Activated CD4-positive, alpha-beta T cell treated with anti-CD3 and anti-CD28 coated beads, Interleukin-2, amount 10 ng/mL, durations not matched to agents 24 days and 14 days (primary cell): ENCODE results near the gene NR1D2. TPM values are rescaled to one million over a fixed set of nuclear protein-coding genes. Genes with fewer than 3 reads are reported as not detected.
"Not testable (repeated sequence)": the region's sequence is repeated elsewhere in the genome, so short reads cannot be mapped to it uniquely, and the experiment has no call there.

ENCODE experiments used
- DNase-seq: peaks from one replicate; pipeline ENCODE4 v3.0.0; 2022
- H3K27ac Mint-ChIP-seq: one replicate; pipeline ENCODE4 v1.8.0; 2022; ENCODE audit warnings: mild to moderate bottlenecking, mixed read lengths
- H3K27me3 Mint-ChIP-seq: one replicate; pipeline ENCODE4 v1.8.0; 2022; ENCODE audit warnings: mixed read lengths
- H3K36me3 Mint-ChIP-seq: one replicate; pipeline ENCODE4 v1.8.0; 2022; ENCODE audit warnings: low read depth, mild to moderate bottlenecking, mixed read lengths
- H3K4me1 Mint-ChIP-seq: one replicate; pipeline ENCODE4 v1.8.0; 2021; ENCODE audit warnings: mixed read lengths
- H3K4me3 Mint-ChIP-seq: one replicate; pipeline ENCODE4 v1.8.0; 2022; ENCODE audit warnings: mild to moderate bottlenecking, moderate library complexity, mixed read lengths
- H3K9me3 Mint-ChIP-seq: one replicate; pipeline ENCODE4 v1.8.0; 2021; ENCODE audit warnings: mixed read lengths
- intact Hi-C: fragments of 100-400 bp; cut with micrococcal nuclease; formaldehyde crosslinking; loops from one replicate; pipeline ENCODE4 v1.15.1; 2023
- total RNA-seq: library from RNA; stranded (reverse); gene quantifications from 2 replicates; pipeline ENCODE4 v1.2.3, GENCODE V29; 2022

The NR1D2 gene
- total RNA-seq, result 3.0 and 3.1 TPM in 2 replicates

- H3K4me3 Mint-ChIP-seq, result peak within 1 kb of the TSS; percentile 85
- intact Hi-C loops, result loop anchor here (1.0 kb wide), 2 partner anchors 10 to 28 kb away; partner anchors contain the start of gene RPL15
- peak within 1 kb of the TSS; percentile 87 for H3K27ac Mint-ChIP-seq
- H3K9me3 Mint-ChIP-seq, result no peaks in the 10 kb centered on the region
- peak; percentile 93 for DNase-seq
- peaks cover 20% of the 10 kb centered on the region for H3K4me1 Mint-ChIP-seq
- H3K36me3 Mint-ChIP-seq, result peaks cover 2% of the 10 kb centered on the region
- H3K27me3 Mint-ChIP-seq, result peaks cover 37% of the 10 kb centered on the region
Observed at GRCh38 chr3:23944861-23945662, at the start of gene NR1D2. NR1D2 (plus strand) TSS chr3:23945286; CDS start chr3:23945579, 293 bp downstream.

DNA sequence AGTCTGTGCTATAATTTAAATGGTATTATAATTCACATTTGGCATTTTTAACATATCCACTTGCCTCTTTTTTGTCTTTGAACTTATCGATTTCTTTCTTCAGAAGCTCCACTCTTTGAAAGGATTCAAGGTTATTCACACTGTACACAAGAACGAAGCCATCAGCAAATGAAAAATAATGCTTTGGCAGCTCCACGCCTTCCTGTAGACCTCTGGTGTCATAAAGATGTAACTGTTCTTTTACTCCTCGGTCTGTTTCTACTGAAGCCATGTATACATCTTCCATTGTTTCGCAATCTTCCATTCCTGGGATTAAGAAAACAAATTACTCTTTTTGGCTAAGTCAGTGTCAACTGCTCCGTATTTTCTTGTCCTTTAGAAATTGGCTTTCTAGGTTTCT is 44.3 kb upstream of the NR1D2 start:
- no peak overlapping the region for H3K27ac Mint-ChIP-seq
- intact Hi-C loops, result no loop called here
- no peaks in the 10 kb centered on the region for H3K27me3 Mint-ChIP-seq
- peaks cover 19% of the 10 kb centered on the region for H3K36me3 Mint-ChIP-seq
- no peak for DNase-seq
- no peaks in the 10 kb centered on the region for H3K9me3 Mint-ChIP-seq
- H3K4me1 Mint-ChIP-seq, result no peaks in the 10 kb centered on the region
- H3K4me3 Mint-ChIP-seq, result no peak overlapping the region

DNA sequence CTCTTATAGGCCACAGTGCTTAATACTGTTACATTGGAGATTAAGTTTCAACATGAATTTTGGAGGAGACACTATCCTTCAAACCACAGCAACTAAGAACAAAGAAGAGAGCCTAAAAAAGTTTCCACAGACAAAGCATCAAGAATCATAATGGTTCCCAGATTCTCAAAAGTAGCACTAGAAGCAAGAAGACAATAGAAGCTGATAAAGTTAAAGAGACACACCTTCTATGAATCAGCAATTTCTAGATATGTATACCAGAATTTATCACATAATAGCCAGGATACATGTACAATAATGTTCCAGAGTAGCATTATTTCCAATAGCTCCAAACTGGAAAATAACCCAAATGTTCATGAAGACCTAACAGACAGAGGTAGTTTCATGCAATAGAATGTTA is 40.5 kb upstream of the NR1D2 start:
- H3K27ac Mint-ChIP-seq, result no peak overlapping the region
- intact Hi-C loops, result no loop called here
- no peaks in the 10 kb centered on the region for H3K27me3 Mint-ChIP-seq
- no peak for DNase-seq
- no peaks in the 10 kb centered on the region for H3K9me3 Mint-ChIP-seq
- H3K4me1 Mint-ChIP-seq, result no peaks in the 10 kb centered on the region
- H3K4me3 Mint-ChIP-seq, result no peak overlapping the region
- peaks cover 12% of the 10 kb centered on the region for H3K36me3 Mint-ChIP-seq

GRCh38 chr3:23909341-23909740 is 35.7 kb upstream of the NR1D2 start:
- H3K4me3 Mint-ChIP-seq, result no peak overlapping the region
- no peak for DNase-seq
- no peaks in the 10 kb centered on the region for H3K27me3 Mint-ChIP-seq
- H3K27ac Mint-ChIP-seq, result no peak overlapping the region
- intact Hi-C loops, result no loop called here
- H3K4me1 Mint-ChIP-seq, result peaks cover 2% of the 10 kb centered on the region
- peaks cover 7% of the 10 kb centered on the region for H3K36me3 Mint-ChIP-seq
- H3K9me3 Mint-ChIP-seq, result no peaks in the 10 kb centered on the region

DNA sequence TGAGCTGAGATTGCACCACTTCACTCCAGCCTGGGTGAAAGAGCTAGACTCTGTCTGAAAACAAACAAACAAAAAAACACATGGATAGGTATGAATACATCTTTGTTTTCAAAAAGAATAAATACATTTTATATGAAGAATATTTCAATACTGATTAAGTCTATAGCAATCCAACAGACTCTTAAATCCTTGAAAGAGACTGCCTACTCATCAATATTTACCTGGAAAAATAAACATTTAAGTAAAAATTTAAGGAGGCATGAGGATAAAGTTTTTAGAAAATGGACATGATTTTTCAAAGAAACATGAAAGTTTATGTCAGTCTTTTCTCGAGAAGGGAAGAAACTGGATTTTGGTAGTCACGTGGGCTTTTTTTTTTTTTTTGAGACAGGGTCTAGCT is 33.7 kb upstream of the NR1D2 start:
- no peak overlapping the region for H3K4me3 Mint-ChIP-seq
- H3K4me1 Mint-ChIP-seq, result peaks cover 17% of the 10 kb centered on the region
- peaks cover 4% of the 10 kb centered on the region for H3K27me3 Mint-ChIP-seq
- DNase-seq, result no peak
- no peak overlapping the region for H3K27ac Mint-ChIP-seq
- intact Hi-C loops, result loop anchor here (10.0 kb wide), 1 partner anchor 1873 kb away; the partner anchor contains the start of gene NGLY1
- peaks cover 9% of the 10 kb centered on the region for H3K36me3 Mint-ChIP-seq
- H3K9me3 Mint-ChIP-seq, result no peaks in the 10 kb centered on the region

- Mint-ChIP-seq H3K36me3 (peaks cover 11% of the 10 kb centered on the region), H3K4me1 (peaks cover 17% of the 10 kb centered on the region)
- not testable (repeated sequence) for H3K4me3 Mint-ChIP-seq, H3K9me3 Mint-ChIP-seq, H3K27me3 Mint-ChIP-seq, DNase-seq, H3K27ac Mint-ChIP-seq
- intact Hi-C loops, result loop anchor here (10.0 kb wide), 1 partner anchor 1872 kb away; the partner anchor contains the start of gene NGLY1
Observed at GRCh38 chr3:23912335-23912734, 32.8 kb upstream of the NR1D2 start.

GRCh38 chr3:23913182-23913581 is 31.9 kb upstream of the NR1D2 start:
- Mint-ChIP-seq H3K27me3 (peaks cover 4% of the 10 kb centered on the region), H3K4me3 (no peak overlapping the region), H3K36me3 (peaks cover 19% of the 10 kb centered on the region), H3K4me1 (peaks cover 21% of the 10 kb centered on the region), H3K9me3 (no peaks in the 10 kb centered on the region), H3K27ac (no peak overlapping the region)
- DNase-seq, result no peak
- intact Hi-C loops, result loop anchor here (10.0 kb wide), 1 partner anchor 1872 kb away; the partner anchor contains the start of gene NGLY1

DNA sequence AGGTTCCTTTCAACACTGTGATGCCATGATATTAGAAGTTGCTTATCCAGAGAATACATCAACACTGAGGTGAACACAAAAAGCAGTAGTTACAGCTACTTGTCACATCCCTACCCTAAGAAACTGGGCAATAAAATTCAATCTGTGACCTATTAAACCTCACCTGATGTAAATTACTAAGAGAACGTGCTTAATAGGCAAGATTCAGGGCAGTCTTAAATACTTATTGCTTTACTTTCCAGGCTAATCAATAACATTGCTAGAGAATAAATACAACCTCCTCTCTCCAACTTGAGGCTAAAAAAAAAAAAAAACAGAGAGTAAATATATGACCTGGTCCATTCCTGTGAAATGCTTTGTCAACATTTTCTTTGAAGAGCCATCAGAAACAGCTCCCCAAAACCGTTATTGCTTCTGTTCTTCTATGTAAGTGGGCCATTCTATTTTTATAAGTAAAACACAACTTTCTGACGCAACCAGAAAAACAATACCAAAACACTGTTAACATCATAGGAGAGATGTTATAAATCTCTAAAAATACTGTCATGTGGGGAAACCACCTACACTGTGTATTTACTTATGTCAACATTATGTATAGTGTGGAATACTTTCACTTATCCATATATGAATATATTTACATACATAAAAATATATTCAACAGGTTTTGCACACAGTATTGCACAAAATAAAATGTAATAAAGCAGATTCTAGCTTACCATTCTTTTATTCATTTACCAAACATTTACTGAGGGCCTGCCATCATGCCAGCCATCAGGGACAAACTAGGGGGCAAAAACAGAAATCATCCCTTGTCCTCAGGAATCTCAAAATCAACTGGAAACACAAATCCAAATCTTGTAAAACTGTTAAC is 31.0 kb upstream of the NR1D2 start:
- Mint-ChIP-seq H3K4me1 (peaks cover 29% of the 10 kb centered on the region), H3K9me3 (no peaks in the 10 kb centered on the region), H3K27me3 (peaks cover 4% of the 10 kb centered on the region), H3K4me3 (no peak overlapping the region), H3K36me3 (peaks cover 28% of the 10 kb centered on the region), H3K27ac (no peak overlapping the region)
- no peak for DNase-seq
- intact Hi-C loops, result loop anchor here (10.0 kb wide), 1 partner anchor 1871 kb away; the partner anchor contains the start of gene NGLY1

GRCh38 chr3:23915537-23916108 is 29.5 kb upstream of the NR1D2 start:
- Mint-ChIP-seq H3K9me3 (no peaks in the 10 kb centered on the region), H3K4me3 (peak overlapping the region; percentile 99), H3K27ac (peak overlapping the region; percentile 14), H3K36me3 (peaks cover 41% of the 10 kb centered on the region), H3K4me1 (peaks cover 35% of the 10 kb centered on the region), H3K27me3 (peaks cover 4% of the 10 kb centered on the region)
- DNase-seq, result no peak
- intact Hi-C loops, result loop anchor here (1.0 to 10.0 kb wide), 2 partner anchors 103 to 1869 kb away; partner anchors contain the start of gene NGLY1

DNA sequence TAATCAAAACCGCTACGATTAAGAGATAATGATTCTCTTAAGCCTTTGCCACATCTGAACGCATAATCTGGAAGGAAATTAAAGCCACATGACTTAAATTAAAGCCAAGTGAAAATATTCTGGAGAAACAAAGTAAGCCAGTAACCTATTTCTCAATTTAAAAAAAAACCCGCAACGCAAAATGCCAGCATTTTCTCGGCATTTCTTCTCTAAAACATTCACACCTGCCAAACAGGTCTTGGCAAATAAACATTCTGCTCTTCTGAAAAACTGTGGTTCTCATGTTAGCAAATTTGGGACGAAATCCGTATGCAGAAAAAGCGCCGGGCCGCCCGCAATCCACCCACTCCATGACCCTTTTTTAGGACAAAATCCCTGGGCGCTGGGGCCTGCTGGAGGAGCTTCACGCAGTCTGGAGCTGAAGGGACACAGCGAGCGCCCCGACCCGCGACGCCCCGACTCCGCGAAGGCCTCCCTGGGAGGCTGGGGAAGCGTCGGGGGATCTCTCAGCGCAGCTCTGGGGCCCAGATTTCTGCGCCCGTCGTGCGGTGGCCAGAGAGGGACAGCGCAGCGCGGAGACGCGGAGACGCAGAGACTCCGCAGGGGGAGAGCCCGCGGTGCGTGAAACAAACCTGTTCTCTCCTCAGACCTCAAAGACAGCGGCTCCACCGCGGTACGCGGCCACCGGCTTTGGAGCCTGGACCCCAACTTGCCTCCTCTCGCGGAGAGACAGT is 28.8 kb upstream of the NR1D2 start:
- Mint-ChIP-seq H3K9me3 (no peaks in the 10 kb centered on the region), H3K27ac (peak overlapping the region; percentile 99), H3K36me3 (peaks cover 48% of the 10 kb centered on the region), H3K27me3 (peaks cover 4% of the 10 kb centered on the region), H3K4me1 (peaks cover 35% of the 10 kb centered on the region), H3K4me3 (peak overlapping the region; percentile 99)
- intact Hi-C loops, result loop anchor here (1.0 to 10.0 kb wide), 2 partner anchors 104 to 1868 kb away; partner anchors contain the start of gene NGLY1
- DNase-seq, result no peak

DNA sequence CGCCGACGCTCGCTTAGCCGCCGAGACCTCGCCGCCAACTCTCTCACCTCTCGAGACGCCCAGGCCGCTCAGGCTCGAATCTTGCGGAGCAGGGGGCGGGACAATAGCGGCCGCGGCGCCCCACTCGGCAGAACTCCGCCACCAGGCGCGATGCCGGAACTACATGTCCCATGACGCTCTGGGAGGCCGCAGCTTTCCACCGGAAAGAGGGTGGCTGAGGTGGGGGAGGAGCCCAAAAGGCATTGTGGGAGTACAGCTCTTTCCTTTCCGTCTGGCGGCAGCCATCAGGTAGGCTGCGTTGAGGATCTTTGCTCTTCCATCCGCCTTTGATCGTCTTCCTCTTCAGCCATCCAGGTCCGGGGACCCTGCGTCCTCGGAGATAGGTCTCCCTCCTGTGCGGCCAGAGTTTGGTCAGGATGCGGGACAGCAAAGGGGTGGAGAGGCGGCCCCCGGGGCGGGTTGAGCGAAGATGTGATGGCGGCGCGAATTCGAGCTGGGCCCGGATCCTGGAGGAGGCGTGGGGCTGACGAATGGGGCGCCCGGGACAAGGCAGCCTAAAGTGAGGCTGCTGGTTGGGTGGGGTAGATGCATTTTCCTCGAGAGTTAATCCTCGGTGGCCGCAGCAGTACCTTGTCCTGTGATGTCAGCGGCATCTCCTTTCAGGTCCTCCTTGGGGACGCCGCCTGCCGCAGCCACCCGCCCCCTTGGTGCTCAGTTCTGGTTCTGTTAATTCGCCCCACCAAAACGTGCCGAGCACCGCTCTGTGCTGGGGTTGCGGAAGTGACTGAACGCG is 28.0 kb upstream of the NR1D2 start, which contains the start of the genes NKIRAS1 and RPL15:
TSS of gene NKIRAS1 (minus strand) at position 105 of the 793 bp plus-strand sequence. CDS start 6,086 bp downstream, outside the sequence.
TSS of gene RPL15 (plus strand) at position 247 of the 793 bp plus-strand sequence. CDS start 728 bp downstream, outside the sequence.
- intact Hi-C loops, result loop anchor here (1.0 to 10.0 kb wide), 4 partner anchors 28 to 1868 kb away; partner anchors contain the start of genes NGLY1, NR1D2 and UBE2E2
- Mint-ChIP-seq H3K9me3 (no peaks in the 10 kb centered on the region), H3K36me3 (peaks cover 53% of the 10 kb centered on the region), H3K27me3 (peaks cover 4% of the 10 kb centered on the region), H3K4me3 (peak within 1 kb of the TSS; percentile 99), H3K27ac (peak within 1 kb of the TSS; percentile 99), H3K4me1 (peaks cover 35% of the 10 kb centered on the region)
- peak; percentile 99 for DNase-seq
